Measurements from ENCODE around the gene CHTOP.
"Not testable (repeated sequence)": the region's sequence is repeated elsewhere in the genome, so short reads cannot be mapped to it uniquely, and the experiment has no call there.

The CHTOP gene

GRCh38 chr1:153631047-153632022 is 2.5 kb upstream of the CHTOP start:
- FAIRE-seq (no peak), DNase-seq (ENCODE audit: insufficient read length, low spot score) (no peak)

GRCh38 chr1:153633161-153633753 is 609 bp upstream of the CHTOP start:
- DNase-seq (ENCODE audit: insufficient read length, low spot score) (no peak), FAIRE-seq (no peak)

GRCh38 chr1:153635872-153636271 is 2.0 kb downstream of the CHTOP start:
- DNase-seq (ENCODE audit: insufficient read length, low spot score) = no peak
- FAIRE-seq = no peak

DNA sequence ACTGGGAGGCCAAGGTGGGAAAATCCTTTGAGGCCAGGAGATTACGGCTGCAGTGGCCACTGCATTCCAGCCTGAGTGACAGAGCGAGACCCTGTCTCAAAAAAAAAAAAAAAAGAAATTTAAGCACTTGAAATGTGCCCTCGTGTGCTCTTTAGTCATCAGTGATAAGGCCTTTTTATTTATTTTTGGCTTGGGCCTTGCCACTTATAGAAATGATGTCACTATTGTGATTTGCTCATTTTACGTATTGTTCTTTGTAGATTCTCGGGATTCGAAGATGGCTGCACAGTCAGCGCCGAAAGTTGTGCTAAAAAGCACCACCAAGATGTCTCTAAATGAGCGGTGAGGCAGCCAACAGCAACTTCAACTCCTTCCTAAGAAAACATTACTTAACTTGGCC is 2.4 kb downstream of the CHTOP start:
- no peak for FAIRE-seq
- DNase-seq (ENCODE audit: insufficient read length, low spot score) = no peak

DNA sequence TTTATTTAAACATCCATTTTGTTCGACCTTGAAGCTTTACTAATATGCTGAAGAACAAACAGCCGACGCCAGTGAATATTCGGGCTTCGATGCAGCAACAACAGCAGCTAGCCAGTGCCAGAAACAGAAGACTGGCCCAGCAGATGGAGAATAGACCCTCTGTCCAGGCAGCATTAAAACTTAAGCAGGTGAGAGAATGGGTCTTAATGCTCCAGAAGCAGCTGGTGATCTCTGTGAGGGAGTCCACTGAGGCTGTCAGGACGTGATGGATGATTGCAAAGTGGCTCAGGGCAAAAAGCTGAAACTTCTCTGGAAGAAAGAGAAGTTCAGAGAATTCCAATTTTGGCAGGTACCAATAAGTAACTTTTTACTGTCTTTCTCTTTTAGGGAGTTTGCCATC is 4.4 kb downstream of the CHTOP start:
- no peak for FAIRE-seq
- DNase-seq (ENCODE audit: insufficient read length, low spot score) = no peak

DNA sequence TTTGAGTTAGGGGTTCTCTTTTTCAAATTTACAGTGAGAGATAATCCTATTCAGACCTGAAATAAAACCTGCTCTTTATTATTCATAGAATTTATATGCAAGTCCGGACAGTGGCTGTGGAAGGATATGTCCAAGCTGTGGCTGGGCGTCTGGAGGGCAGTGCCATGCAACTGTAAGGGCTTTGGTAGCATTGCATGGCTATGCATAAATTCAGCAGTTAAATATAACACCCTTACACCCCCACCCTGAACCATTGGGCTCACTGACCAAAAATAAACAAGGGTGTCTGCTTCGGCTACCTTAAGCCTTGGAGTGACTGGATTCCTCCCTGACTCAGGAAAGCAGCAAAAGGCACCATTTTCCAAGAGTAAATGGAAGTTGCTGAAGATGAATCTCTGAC is 5.4 kb downstream of the CHTOP start:
- no peak for FAIRE-seq

DNA sequence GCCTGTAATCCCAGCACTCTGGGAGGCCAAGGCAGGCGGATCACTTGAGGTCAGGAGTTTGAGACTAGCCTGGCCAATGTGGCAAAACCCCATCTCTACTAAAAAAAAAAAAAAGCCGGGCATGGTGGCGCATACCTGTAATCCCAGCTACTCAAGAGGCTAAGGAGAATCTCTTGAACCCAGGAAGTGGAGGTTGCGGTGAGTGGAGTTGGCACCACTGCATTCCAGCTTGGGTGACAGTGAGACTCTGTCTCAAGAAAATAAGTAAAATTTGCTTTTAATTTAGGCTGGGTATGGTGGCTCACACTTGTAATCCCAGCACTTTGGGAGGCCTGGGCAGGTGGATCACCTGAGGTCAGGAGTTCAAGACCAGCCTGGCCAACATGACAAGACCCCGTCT is 6.3 kb downstream of the CHTOP start:
- not testable (repeated sequence) for FAIRE-seq; DNase-seq (ENCODE audit: insufficient read length, low spot score)

More for the DNA sequence above, 5.4 kb downstream of the CHTOP start:
- DNase-seq (ENCODE audit: insufficient read length, low spot score) = no peak

DNA sequence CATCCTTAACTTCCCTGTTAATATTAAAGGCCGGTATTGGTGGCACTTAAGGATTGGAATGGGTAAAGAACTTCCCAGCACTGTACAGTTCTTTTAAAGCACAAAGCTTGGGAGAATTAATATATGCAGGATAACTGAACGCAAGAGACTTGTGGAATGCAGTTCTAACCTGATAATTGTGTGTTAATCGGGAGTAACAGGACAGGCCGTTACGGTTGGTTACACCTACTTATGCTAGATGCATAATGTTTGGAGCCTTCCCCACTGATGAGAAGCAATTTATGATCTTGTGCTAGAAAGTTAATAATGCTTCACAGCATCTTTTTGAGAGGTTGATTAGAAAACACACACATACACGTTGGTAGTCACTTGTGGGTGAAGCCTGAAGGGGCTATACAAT is 7.0 kb downstream of the CHTOP start:
- FAIRE-seq (no peak), DNase-seq (ENCODE audit: insufficient read length, low spot score) (no peak)

DNA sequence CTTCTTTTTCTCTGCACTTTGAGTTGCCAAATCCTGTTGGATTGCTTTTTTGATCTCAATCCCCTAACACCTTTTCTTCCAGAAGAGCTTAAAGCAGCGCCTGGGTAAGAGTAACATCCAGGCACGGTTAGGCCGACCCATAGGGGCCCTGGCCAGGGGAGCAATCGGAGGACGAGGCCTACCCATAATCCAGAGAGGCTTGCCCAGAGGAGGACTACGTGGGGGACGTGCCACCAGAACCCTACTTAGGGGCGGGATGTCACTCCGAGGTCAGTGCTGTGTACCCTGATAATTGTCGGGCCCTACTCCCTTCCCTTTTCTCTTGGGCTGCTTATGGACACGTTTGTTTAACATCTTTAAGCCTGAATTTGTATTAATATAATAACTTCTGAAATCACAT is 8.3 kb downstream of the CHTOP start:
- FAIRE-seq = no peak
- no peak for DNase-seq (ENCODE audit: insufficient read length, low spot score)

GRCh38 chr1:153643100-153643499 is 9.2 kb downstream of the CHTOP start:
- DNase-seq (ENCODE audit: insufficient read length, low spot score) (no peak), FAIRE-seq (no peak)

DNA sequence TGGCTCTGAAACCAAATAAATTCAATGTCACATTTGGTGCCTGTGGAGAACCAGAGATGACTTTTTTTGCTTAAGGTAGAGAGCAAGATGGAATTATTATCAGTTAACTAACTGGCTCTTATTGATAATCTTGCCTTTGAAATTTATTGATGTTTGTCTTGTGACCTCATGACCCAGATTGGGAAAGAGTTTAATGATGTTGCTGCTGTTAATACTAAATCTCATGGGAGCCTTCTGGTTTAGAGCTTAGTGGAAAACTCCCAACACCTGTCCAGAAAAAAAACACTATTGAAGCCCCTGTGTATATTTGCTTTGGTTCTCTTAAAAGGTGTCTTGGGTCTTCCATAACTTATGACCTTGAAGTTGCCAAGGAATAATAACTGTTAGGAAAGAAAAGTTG is 9.9 kb downstream of the CHTOP start:
- DNase-seq (ENCODE audit: insufficient read length, low spot score) (no peak), FAIRE-seq (no peak)

GRCh38 chr1:153646672-153647345 is 12.9 kb downstream of the CHTOP start:
- FAIRE-seq (no peak), DNase-seq (ENCODE audit: insufficient read length, low spot score) (no peak)

GRCh38 chr1:153647346-153647714 is 13.5 kb downstream of the CHTOP start:
- DNase-seq (ENCODE audit: insufficient read length, low spot score) (no peak), FAIRE-seq (no peak)

DNA sequence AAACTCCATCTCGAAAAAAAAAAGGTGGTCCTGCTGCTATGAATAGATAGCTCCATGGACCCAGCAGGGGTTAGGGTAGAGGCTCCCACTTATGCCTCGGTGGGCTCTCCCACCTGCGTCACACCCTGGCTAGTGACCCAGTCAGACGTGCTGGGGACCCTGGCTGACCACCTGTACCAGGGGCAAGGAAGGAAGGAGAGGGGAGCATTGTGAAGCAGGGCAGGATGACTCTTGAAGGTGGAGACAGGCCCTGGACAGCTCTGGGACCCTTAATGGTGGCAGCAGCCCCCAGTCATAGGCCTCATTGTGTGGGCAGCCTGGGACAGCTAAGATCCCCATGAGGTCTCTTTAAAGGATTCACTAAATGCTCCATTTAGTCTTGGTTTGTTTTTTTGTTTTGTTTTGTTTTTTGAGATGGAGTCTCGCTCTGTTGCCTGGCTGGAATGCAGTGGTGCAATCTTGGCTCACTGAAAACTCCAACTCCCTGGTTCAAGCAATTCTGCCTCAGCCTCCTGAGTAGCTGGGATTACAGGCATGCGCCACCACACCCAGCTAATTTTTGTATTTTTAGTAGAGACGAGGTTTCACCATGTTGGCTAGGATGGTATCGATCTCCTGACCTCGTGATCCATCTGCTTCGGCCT is 14.3 kb downstream of the CHTOP start:
- DNase-seq (ENCODE audit: insufficient read length, low spot score) = no peak
- FAIRE-seq = no peak

GRCh38 chr1:153649137-153649862 is 15.4 kb downstream of the CHTOP start:
- no peak for DNase-seq (ENCODE audit: insufficient read length, low spot score)
- FAIRE-seq = no peak

- DNase-seq (ENCODE audit: insufficient read length, low spot score) (no peak), FAIRE-seq (no peak)
Measured at GRCh38 chr1:153649863-153650235, 16.0 kb downstream of the CHTOP start.

- FAIRE-seq (no peak), DNase-seq (ENCODE audit: insufficient read length, low spot score) (no peak)
Measured at GRCh38 chr1:153651771-153652170, 17.9 kb downstream of the CHTOP start.

DNA sequence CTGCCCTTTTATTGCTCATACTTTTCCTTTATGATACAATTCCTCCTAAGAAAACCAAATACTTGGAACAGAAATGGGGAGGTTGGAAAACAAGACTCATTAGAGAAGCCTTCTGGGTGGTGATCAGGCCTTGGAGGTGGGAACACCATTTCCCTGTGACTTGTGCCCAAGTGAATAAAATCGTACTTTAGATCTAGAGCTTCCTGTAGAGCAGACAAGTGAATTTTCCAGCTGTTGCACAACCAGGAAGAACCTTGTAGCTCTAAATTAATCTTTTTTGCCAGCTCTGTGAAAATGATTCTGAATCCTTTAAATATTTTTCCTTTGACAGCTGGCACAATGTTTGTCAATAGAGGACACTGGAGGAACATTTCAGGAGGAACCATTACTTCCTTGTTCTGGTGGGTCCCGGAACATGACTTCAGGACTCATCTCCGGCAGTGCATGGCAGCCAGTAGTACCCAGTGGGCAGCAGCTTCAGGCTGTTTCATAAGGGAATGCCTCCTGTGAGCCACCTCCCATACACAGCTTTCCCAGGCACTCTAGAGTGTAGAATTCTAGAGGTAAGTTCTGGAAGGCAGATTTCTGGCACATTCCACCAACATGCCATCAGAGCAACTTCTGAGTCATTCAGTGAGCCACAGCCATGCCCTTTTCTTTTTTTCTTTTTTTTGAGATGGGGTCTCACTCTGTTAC is 19.1 kb downstream of the CHTOP start:
- no peak for DNase-seq (ENCODE audit: insufficient read length, low spot score)
- no peak for FAIRE-seq

- DNase-seq (ENCODE audit: insufficient read length, low spot score) (no peak), FAIRE-seq (no peak)
Measured at GRCh38 chr1:153655333-153655732, 21.5 kb downstream of the CHTOP start.

Data from GM19239 (cell line).